Activated CD8-positive, alpha-beta memory T cell treated with anti-CD3 and anti-CD28 coated beads, Interleukin-2, amount 50 U/mL, for 1 hour (primary cell): Measurements from ENCODE around the gene PRLR.
"Not testable (repeated sequence)": the region's sequence is repeated elsewhere in the genome, so short reads cannot be mapped to it uniquely, and the experiment has no call there.

Experiments
- DNase-seq: peaks from one replicate; pipeline ENCODE4 v3.0.0-alpha.2; 2020; ENCODE audit errors: extremely low read depth

PRLR gene

DNA sequence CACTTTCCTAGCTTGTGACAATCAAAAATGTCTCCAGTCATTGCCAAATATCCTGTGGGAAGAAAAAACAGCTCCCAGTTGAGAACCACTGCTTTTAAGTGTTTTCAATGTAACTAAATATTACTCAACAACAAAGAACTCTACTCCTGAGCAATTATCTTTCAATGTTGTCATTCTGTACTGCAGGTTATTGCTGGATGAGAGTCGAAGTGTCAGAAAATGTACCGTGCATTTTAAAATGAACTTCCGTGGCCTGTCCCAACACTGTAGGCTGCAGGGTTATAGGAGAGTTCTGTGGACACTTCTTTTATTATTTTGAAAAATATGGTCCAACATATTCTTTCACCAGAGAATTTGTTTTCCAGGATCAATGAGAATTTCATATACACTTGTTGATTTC, 147.8 kb downstream of the PRLR start:
- no peak for DNase-seq

DNA sequence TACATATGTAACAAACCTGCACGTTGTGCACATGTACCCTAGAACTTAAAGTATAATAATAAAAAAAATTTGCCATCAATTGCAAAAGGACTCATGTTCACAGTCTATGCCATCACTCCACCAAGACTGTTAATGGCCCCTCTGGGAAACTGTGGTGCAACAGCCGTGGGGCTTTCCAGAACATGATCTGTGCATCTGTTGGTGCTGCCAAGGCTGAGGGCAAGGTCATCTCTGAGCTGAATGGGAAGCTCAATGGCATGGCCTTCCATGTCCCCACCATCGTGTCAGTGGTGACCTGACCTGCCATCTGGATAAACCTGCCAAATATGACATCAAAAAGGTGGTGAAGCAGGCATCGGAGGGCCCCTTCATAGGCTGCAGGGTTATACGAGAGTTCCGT, 149.2 kb downstream of the PRLR start:
- DNase-seq = no peak

DNA sequence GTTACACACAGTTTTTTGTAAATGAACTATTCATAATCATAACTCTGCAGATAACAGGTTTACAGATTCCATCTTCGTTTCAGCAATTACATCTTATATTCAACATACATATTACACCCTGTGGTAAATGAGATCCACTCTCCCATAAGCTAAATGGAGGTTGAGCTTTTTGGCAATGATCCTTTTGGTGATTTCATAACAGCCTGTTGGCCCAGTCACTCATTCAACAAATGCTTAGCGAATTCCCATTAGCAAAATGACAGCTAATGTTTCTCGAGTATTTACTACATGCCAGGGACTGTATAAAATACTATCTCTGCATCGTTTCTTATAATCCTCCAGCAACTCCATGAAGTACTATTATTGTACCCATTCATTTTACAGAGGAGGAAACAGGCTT, 157.1 kb downstream of the PRLR start:
- no peak for DNase-seq

DNA sequence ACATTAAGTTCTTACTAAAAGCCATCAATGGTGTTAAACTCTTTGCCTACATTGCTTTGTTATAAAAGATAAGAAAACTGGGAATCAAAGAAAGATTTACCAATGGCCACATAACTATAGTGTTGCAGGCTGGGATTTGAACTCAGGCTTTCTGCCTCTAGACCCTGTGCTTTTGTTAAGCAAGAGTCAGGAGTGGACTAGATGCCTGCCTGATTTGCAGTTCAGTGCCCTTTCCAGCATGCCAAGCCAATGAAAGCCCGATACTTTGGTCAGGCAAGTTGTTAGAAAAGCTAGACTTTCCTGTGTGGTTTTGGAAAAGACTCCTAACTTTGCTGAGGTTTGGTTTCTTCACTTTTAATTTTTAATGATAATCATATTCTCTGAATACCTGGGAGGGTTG, 161.1 kb downstream of the PRLR start:
- DNase-seq = no peak

DNA sequence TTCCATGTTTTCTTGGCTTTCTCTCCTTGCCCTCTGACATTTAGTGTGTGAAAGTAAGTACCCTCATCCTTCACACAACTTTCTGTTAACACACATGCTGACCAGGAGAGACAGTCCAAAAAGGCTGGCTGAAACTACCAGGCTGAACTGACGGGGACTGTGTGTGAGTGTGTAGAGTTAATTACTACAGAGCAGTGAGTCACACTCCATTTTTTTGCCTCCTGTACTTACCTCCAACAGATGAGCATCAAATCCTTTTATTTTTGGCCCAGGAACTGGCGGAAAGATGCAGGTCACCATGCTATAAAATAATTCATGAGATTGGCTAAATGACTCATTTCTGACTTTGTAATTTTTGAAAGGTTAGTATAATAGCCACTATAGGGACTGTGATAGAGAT, 162.3 kb downstream of the PRLR start:
- DNase-seq = no peak

DNA sequence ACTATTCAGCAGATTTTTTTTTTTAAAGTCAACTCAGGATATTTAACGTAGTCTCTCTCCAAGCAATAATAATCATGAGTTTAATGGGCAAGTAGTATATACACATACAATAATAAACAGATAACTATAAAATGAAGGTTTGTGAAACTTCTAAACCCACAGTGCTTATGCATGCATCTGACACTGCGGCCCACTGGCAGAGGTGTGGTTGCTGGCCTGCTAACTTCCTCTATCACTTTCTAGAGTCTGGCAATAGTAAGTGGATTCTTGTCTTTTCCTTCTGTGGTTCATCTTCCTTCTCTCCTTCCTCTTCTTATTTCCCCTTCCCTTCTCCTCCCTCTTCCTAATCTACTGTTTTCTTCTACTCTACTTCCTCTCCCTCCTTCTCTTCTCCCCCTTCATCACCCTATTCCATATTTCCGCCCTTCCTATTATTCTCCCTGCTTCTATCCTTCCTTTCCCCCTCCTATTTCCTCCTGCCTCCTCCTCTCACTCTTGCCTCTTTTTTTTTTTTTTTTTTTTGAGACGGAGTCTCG, 164.0 kb downstream of the PRLR start:
- no peak for DNase-seq

DNA sequence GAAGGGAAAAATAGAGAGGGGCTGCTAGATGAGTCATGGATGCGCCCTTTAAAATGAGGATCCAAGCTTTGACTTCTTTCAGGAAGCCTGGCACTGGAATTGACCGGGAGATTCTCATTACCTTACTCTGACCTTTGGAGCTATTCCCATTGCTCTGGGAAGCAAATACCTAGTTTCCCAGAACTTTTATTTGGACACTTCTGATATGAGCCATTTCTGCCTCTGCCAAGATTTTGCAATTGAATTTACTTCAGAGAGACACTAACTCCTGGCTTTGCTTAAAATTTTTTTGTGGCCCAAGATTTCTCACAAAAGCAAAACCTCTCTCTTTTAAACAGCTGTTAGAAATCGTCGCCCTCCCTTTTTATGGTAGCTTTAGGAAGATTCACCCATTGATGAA, 166.9 kb downstream of the PRLR start:
- DNase-seq = no peak

DNA sequence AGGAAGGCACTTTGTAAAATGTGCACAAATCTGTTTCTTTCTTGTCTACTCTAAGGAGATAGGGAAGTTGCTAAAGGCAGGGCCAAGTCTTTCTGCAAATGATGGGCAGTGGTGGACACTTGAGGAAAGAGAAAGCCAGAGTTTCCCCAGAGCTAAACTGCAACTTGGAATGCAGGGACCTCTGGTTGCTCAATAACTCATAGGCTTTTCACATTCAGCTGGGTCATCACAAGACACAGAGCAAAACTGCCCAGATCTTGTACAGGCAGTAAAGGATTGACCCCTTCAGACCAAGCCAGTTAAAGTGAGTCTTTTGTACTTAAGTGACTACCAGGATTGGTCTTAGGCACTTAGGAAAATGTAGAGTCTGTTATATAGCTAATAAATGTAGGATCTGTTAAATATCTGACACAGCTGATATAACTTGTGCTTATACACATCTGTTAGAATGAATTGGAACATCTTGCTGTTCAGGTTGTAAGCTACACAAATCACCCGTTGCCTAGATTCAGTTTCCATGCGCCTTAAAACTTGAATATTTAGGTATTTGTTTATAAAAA, 169.0 kb downstream of the PRLR start:
- DNase-seq = no peak

DNA sequence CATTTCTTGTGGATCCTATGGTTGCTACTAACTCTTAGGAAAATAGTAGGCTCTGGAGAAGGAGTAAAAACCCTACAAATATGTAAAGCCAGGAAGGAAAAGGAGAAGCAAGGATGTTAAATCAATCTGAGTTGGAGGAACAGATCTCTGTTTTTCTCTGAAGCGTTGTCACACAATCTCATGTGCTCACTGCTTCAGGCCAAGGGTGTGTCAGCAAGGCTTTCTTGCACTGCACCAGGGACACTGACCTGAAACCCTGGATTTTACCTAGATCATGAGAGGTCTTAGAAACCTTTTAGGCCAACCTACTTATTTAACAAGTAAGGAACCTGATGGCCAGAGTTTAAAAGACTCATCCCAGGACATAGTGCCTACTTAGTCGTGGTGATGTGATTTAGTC, 170.1 kb downstream of the PRLR start:
- no peak for DNase-seq

DNA sequence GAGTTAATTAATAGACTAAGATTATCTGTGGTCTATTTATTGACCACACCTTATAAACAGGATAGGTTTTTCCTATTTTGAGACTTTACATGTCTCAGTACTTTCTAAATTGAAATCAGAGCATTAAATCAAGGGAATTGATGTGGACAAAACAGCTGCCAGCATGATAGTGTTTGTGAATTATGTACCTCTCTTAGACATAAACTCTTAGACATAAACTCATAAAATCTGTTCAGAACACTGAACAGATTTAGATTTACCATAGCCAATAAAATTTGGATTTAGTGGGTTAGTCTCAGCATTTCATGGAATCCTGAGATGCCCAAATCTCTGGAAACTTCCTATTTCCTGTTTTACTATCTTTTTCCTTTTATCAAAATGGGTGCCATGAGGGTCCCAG, 171.0 kb downstream of the PRLR start:
- DNase-seq = no peak

DNA sequence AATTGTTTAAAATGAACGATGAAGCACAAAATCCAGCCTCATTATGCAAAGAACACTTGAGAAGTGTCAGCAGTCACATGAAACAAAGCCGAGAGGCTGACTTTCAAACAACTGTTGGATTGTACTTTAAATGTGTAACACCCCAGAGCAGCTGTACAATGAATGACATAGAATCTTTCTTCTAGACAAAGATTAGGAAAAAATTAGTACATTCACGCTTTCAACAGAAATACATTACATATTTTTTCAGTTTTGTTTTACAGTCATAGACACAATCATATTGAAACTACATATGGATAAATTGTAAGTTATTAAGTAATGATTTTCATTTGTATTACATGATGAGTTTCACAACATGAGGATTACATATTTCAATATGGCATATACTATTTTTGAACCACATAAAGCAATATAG, 171.9 kb downstream of the PRLR start:
- DNase-seq = no peak

DNA sequence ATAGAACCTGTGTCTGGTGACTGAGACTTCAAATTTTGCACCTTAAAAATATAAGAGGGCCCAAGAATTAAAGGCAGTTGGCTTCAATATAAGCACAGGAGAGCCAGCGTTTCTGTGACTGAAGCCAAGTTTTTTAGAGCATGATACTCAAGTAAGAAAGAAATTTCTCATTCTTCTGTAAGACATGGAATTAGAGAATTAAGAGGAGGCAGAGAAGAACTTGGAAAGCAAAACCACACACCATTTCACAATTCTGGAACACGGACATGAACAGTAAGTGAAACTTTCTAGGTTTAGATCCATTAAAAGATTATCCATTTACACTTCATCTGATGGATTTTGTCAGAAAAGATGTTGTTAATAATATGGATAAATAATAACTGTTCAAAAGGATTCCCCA, 173.6 kb downstream of the PRLR start:
- DNase-seq = no peak

DNA sequence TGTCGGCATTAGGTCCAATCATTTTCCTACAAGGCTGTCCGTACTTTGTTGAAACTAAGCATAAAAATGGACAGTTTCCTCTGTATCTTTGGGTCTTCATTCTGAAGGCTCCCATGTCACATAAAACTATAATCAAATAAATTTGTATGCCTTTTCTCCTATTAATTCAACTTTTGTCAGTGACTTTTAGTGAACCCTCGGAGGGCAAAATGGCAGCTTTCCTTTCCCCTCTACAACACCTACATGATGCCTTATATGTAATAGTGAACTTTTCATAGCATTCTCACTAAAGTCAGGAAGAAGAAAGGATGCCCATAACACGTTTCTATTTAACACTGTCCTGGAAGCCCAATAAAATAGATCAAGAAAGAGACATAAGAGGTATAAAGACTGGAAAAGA, 177.4 kb downstream of the PRLR start:
- no peak for DNase-seq

DNA sequence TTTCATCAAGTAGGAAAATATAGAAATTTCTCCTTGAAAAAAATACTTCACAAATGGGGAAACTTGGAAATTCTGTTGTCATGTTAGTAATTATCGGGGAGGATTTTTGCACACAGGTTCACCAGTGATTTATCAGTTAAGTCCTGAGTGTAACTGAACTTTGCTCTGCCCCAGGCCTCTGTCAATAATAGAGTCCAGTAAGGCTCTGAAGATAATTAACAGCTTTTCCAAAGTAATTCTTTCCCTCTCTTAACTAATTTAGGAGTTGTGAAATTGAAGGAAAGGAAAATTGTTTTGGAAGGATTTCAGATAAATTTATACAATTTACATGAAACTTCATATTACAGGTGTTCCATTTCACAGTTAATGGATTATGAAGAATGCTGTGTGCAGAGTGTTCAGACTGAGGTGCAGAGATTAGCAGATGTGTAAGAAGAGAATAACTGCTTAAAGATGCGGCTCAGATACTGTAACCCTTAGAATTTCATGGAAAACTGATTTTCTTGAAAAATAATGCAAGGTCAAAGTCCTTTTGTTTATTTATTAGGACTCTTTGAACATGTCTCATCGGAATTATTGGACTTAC, 179.7 kb downstream of the PRLR start:
- DNase-seq = no peak

DNA sequence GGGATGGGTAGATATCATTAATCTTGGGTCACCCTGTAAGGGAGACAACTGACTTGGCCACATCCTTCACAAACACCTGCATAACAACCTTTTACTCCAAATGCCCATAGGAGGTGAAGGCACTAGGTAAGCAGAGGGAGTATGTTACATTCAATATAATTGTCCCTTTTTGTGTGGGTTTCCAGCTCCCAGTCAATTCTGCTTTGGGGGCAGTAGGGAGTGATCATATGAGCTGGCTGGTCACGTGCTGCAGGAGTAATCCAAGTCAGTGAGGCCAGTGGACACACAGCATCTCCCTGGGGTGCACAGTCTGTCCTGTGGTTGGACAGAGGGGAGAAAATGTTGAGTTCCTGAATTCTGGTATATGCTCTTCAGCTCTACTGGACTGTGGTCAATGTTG, 181.4 kb downstream of the PRLR start:
- no peak for DNase-seq

DNA sequence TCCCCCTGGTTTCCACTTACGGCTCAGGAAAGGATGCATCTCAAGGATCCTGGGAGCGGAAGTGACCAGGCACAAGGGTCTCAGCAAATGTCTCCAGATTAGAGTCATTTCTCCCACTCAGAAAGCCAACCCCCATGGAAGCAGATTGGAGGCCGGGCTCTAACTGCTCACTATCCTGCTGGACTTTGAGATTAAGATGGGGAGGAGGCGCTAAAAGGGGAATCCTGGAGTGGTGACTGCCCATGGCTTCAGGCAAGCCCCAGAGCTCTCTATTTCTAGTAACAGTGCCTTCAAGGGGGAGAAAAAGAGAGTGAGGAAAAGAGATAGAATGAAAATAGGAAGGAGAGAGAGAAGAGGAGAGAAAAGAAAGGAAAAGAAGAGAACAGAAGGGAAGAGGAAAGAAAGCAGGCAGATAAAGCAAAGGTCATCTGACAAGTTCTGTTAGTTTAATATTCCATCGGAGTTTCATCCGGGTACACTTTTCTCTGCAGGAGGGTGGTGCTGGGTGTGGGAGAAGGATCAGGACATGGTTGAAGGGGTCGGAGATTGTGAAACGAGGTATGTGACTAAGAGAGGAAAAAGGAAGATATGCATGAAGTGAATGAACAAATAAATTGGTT, 182.4 kb downstream of the PRLR start, which contains the start of gene AGXT2:
Gene AGXT2 (minus strand): TSS at position 165 of the 620 bp plus-strand sequence. CDS start 57 bp downstream, at position 108.
- no peak for DNase-seq

DNA sequence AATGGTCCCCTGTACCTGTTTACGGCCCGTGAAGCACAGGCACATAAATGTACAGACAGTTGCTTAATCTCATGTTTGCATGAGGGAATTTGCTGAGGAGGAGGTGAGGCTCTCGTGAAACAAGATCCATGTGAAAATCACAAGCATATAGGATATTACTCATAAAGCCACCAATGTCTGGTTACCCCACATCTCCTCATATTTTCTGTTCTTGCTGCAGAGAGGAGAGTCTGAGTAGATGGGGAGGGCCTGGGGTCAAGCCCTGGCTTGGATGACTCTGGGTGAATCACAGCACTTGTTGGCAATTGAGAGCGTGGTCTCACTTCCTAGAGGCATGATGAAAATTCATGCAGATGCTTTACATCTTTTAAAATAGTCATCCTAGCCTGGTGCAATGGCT, 183.5 kb downstream of the PRLR start:
- DNase-seq = no peak

DNA sequence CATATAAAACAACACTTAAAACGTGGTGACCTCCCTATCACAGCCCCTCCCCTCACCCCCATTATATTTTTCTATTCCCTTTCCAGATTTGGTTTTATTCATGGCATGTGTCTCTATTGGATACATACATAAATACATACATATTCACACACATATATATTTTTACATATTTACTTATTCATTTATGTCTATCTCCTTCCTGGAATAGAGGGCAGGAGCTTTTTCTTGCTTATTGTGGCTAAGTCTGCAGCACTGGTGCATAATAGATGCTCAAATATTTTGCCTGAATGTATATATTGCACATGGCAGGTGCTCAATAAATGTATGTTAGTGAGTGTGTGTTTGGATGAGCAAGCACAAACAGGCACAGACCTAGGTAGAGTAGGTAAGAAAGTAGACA, 185.0 kb downstream of the PRLR start:
- no peak for DNase-seq

DNA sequence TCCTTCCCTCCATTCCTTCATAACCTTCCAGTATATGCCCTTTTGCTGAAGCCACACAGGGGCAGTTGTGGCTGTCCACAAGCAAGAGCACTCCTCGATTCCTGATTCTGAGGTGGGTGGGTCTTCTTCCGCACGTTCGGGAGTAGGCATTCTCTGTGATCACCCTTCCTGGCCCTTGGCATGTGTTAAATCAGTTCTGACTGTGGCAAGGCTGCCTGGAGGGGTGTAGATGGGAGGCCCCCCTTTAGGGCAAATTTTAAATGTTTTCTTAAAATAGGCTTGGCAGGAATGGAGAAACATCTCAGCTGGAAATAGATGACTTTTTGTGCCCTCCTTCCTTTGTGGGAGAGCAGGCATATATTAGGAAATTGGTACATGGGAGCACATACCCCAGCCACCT, 185.6 kb downstream of the PRLR start:
- DNase-seq = no peak

DNA sequence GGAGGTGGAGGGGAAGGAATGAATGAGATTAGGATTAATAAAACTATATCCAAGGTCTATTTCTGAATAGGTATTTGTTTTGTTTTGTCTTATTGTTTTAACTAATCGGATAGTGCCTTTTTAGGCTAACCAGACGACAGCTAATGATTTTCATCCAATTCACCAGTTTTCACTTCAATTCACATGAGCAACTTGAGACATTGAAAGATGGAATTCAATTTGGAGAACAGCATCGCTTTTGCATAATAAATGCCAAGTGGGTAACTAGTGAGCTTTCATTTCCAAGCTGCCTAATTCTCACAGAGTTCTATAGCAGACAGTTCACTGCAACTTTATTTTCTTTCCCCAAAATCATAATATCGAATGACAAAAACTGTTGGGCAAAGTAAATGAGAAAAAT, 187.5 kb downstream of the PRLR start:
- DNase-seq = no peak

DNA sequence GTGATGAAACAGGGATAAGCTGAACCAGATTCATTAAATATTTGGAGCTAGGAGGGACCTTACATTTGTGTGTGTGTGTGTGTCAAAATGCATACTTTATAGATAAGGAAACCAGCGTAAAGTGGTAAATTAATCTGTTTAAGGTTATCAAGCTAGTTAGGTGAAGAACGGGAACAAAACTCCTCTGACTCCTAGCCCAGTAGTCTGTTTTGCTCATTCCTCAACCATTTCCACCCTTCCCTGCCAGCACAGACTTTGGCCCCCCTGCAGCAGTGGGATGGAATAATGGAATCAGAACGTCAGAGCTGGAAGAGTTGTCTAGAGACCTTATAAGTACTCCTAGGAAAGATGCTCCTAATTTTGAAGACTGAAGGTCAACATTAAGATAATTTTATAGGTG, 189.0 kb downstream of the PRLR start:
- DNase-seq = no peak

DNA sequence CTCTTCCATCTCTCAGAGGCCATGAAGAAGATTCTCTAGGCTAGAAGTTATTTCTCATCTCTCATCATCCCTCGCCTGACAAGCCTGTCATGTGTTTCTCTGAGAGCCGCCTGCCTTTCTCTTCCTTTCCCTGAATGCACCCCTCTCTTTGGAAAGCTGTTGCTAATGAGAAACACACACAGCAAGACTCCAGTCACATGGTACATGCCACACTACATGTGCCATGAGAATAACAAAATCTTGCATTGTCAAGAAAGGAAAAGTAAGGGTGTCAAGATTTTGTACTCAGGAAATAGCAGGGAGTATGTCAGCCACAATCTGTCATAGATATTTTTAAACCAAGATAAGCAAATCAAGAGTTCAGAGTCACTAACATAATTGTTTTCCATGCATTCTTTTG, 191.4 kb downstream of the PRLR start:
- no peak for DNase-seq

DNA sequence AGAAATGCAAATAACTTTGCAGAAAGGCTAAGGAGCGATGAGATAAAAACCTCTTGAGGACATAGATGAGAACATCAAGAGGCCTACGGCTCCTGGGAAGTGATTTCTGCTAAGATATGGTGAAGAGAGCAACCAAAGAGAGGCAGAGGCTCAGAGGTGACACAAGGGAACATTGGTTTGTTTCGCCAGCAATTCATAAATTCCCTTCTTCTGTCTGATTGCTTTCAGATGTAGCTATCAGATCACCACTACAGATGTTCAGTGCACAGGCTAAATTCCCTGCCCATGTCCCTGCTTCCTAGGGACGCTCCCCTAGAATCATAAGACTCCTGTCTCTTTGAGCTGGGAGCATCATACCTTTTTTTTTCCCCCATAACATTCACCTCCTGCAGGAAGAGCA, 193.8 kb downstream of the PRLR start:
- no peak for DNase-seq

DNA sequence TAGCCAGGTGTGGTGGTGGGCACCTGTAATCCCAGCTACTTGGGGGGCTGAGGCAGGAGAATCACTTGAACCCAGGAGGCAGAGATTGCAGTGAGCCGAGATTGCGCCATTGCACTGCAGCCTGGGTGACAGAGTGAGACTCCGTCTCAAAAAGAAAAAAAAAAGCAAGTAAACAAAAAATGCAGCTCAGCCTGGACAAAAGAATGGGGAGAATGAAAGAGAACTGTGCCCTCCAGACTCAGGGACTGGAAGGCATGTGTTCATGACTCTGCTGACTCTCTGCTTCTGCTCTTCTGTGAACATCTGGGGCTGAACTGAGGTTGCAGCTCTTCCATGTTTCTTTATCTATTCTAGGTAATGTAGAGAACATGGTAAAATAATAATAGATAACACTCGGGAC, 194.4 kb downstream of the PRLR start:
- not testable (repeated sequence) for DNase-seq
